ENCODE results near the gene ATE1.

The ATE1 gene

GRCh38 chr10:121739114-121739513, 188.7 kb downstream of the ATE1 start:
- Histone ChIP-seq H3K27ac (ENCODE audit: low read depth, low read length) (no peak overlapping the region), H3K9me3 (ENCODE audit: control insufficient read depth, insufficient read depth, low read depth, low read length) (no peaks in the 10 kb centered on the region), H3K4me3 (ENCODE audit: low read depth, low read length) (no peak overlapping the region), H3K4me1 (ENCODE audit: control insufficient read depth, insufficient read depth, low read length) (no peaks in the 10 kb centered on the region), H3K9ac (ENCODE audit: low read length) (no peak overlapping the region), H3K27me3 (ENCODE audit: control insufficient read depth, insufficient read depth, low read length) (no peaks in the 10 kb centered on the region), H3K36me3 (ENCODE audit: control insufficient read depth, insufficient read depth, low read length) (peaks cover 9% of the 10 kb centered on the region; the same call in 1 of the 2 replicates)

GRCh38 chr10:121736315-121737130, 191.3 kb downstream of the ATE1 start:
- no peaks in the 10 kb centered on the region for H3K27me3 ChIP-seq (ENCODE audit: control insufficient read depth, insufficient read depth, low read length)

GRCh38 chr10:121735263-121735662, 192.6 kb downstream of the ATE1 start:
- Histone ChIP-seq H3K36me3 (ENCODE audit: control insufficient read depth, insufficient read depth, low read length) (no peaks in the 10 kb centered on the region), H3K27ac (ENCODE audit: low read depth, low read length) (no peak overlapping the region), H3K27me3 (ENCODE audit: control insufficient read depth, insufficient read depth, low read length) (no peaks in the 10 kb centered on the region), H3K9me3 (ENCODE audit: control insufficient read depth, insufficient read depth, low read depth, low read length) (no peaks in the 10 kb centered on the region), H3K4me3 (ENCODE audit: low read depth, low read length) (no peak overlapping the region), H3K4me1 (ENCODE audit: control insufficient read depth, insufficient read depth, low read length) (peaks cover 7% of the 10 kb centered on the region), H3K9ac (ENCODE audit: low read length) (no peak overlapping the region)

More at GRCh38 chr10:121736315-121737130, 191.3 kb downstream of the ATE1 start:
- H3K9ac ChIP-seq (ENCODE audit: low read length): no peak overlapping the region
- no peak overlapping the region for H3K27ac ChIP-seq (ENCODE audit: low read depth, low read length)
- peaks cover 7% of the 10 kb centered on the region for H3K4me1 ChIP-seq (ENCODE audit: control insufficient read depth, insufficient read depth, low read length)
- H3K4me3 ChIP-seq (ENCODE audit: low read depth, low read length): no peak overlapping the region
- no peaks in the 10 kb centered on the region for H3K9me3 ChIP-seq (ENCODE audit: control insufficient read depth, insufficient read depth, low read depth, low read length)
- H3K36me3 ChIP-seq (ENCODE audit: control insufficient read depth, insufficient read depth, low read length): no peaks in the 10 kb centered on the region

GRCh38 chr10:121734589-121735045, 193.2 kb downstream of the ATE1 start:
- Histone ChIP-seq H3K4me3 (ENCODE audit: low read depth, low read length) (no peak overlapping the region), H3K27me3 (ENCODE audit: control insufficient read depth, insufficient read depth, low read length) (no peaks in the 10 kb centered on the region), H3K9me3 (ENCODE audit: control insufficient read depth, insufficient read depth, low read depth, low read length) (no peaks in the 10 kb centered on the region), H3K36me3 (ENCODE audit: control insufficient read depth, insufficient read depth, low read length) (no peaks in the 10 kb centered on the region), H3K4me1 (ENCODE audit: control insufficient read depth, insufficient read depth, low read length) (peaks cover 7% of the 10 kb centered on the region), H3K27ac (ENCODE audit: low read depth, low read length) (no peak overlapping the region), H3K9ac (ENCODE audit: low read length) (no peak overlapping the region)

- H3K4me1 ChIP-seq (ENCODE audit: control insufficient read depth, insufficient read depth, low read length): peaks cover 7% of the 10 kb centered on the region
- no peaks in the 10 kb centered on the region for H3K36me3 ChIP-seq (ENCODE audit: control insufficient read depth, insufficient read depth, low read length)
- H3K27me3 ChIP-seq (ENCODE audit: control insufficient read depth, insufficient read depth, low read length): no peaks in the 10 kb centered on the region
- no peak overlapping the region for H3K4me3 ChIP-seq (ENCODE audit: low read depth, low read length)
- no peak overlapping the region for H3K27ac ChIP-seq (ENCODE audit: low read depth, low read length)
- H3K9me3 ChIP-seq (ENCODE audit: control insufficient read depth, insufficient read depth, low read depth, low read length): no peaks in the 10 kb centered on the region
- H3K9ac ChIP-seq (ENCODE audit: low read length): no peak overlapping the region
Observed at GRCh38 chr10:121732656-121733445, 195.0 kb downstream of the ATE1 start.

GRCh38 chr10:121732172-121732571, 195.7 kb downstream of the ATE1 start:
- no peak overlapping the region for H3K27ac ChIP-seq (ENCODE audit: low read depth, low read length)
- no peaks in the 10 kb centered on the region for H3K27me3 ChIP-seq (ENCODE audit: control insufficient read depth, insufficient read depth, low read length)
- no peaks in the 10 kb centered on the region for H3K9me3 ChIP-seq (ENCODE audit: control insufficient read depth, insufficient read depth, low read depth, low read length)
- H3K9ac ChIP-seq (ENCODE audit: low read length): no peak overlapping the region
- H3K4me3 ChIP-seq (ENCODE audit: low read depth, low read length): no peak overlapping the region
- peaks cover 7% of the 10 kb centered on the region for H3K4me1 ChIP-seq (ENCODE audit: control insufficient read depth, insufficient read depth, low read length)
- no peaks in the 10 kb centered on the region for H3K36me3 ChIP-seq (ENCODE audit: control insufficient read depth, insufficient read depth, low read length)

GRCh38 chr10:121724282-121724681, 203.5 kb downstream of the ATE1 start:
- H3K4me1 ChIP-seq (ENCODE audit: control insufficient read depth, insufficient read depth, low read length): peaks cover 6% of the 10 kb centered on the region
- no peak overlapping the region for H3K4me3 ChIP-seq (ENCODE audit: low read depth, low read length)
- H3K27me3 ChIP-seq (ENCODE audit: control insufficient read depth, insufficient read depth, low read length): no peaks in the 10 kb centered on the region
- H3K9ac ChIP-seq (ENCODE audit: low read length): no peak overlapping the region
- H3K9me3 ChIP-seq (ENCODE audit: control insufficient read depth, insufficient read depth, low read depth, low read length): peaks cover 11% of the 10 kb centered on the region
- H3K27ac ChIP-seq (ENCODE audit: low read depth, low read length): no peak overlapping the region
- H3K36me3 ChIP-seq (ENCODE audit: control insufficient read depth, insufficient read depth, low read length): no peaks in the 10 kb centered on the region

- H3K9ac ChIP-seq (ENCODE audit: low read length): no peak overlapping the region
- H3K36me3 ChIP-seq (ENCODE audit: control insufficient read depth, insufficient read depth, low read length): no peaks in the 10 kb centered on the region
- peaks cover 6% of the 10 kb centered on the region for H3K4me1 ChIP-seq (ENCODE audit: control insufficient read depth, insufficient read depth, low read length)
- H3K27ac ChIP-seq (ENCODE audit: low read depth, low read length): no peak overlapping the region
- H3K27me3 ChIP-seq (ENCODE audit: control insufficient read depth, insufficient read depth, low read length): no peaks in the 10 kb centered on the region
- H3K4me3 ChIP-seq (ENCODE audit: low read depth, low read length): no peak overlapping the region
- peaks cover 11% of the 10 kb centered on the region for H3K9me3 ChIP-seq (ENCODE audit: control insufficient read depth, insufficient read depth, low read depth, low read length)
Observed at GRCh38 chr10:121722665-121723064, 205.2 kb downstream of the ATE1 start.

- H3K27ac ChIP-seq (ENCODE audit: low read depth, low read length): no peak overlapping the region
- H3K9me3 ChIP-seq (ENCODE audit: control insufficient read depth, insufficient read depth, low read depth, low read length): peaks cover 11% of the 10 kb centered on the region
- H3K36me3 ChIP-seq (ENCODE audit: control insufficient read depth, insufficient read depth, low read length): no peaks in the 10 kb centered on the region
- no peak overlapping the region for H3K9ac ChIP-seq (ENCODE audit: low read length)
- no peaks in the 10 kb centered on the region for H3K27me3 ChIP-seq (ENCODE audit: control insufficient read depth, insufficient read depth, low read length)
- H3K4me1 ChIP-seq (ENCODE audit: control insufficient read depth, insufficient read depth, low read length): peaks cover 6% of the 10 kb centered on the region
- no peak overlapping the region for H3K4me3 ChIP-seq (ENCODE audit: low read depth, low read length)
Observed at GRCh38 chr10:121721257-121721656, 206.6 kb downstream of the ATE1 start.

GRCh38 chr10:121715969-121716368, 211.9 kb downstream of the ATE1 start:
- no peaks in the 10 kb centered on the region for H3K4me1 ChIP-seq (ENCODE audit: control insufficient read depth, insufficient read depth, low read length)
- no peak overlapping the region for H3K27ac ChIP-seq (ENCODE audit: low read depth, low read length)
- H3K9me3 ChIP-seq (ENCODE audit: control insufficient read depth, insufficient read depth, low read depth, low read length): peaks cover 24% of the 10 kb centered on the region

GRCh38 chr10:121715076-121715475, 212.8 kb downstream of the ATE1 start:
- H3K27me3 ChIP-seq (ENCODE audit: control insufficient read depth, insufficient read depth, low read length): no peaks in the 10 kb centered on the region
- H3K9me3 ChIP-seq (ENCODE audit: control insufficient read depth, insufficient read depth, low read depth, low read length): peaks cover 19% of the 10 kb centered on the region
- H3K36me3 ChIP-seq (ENCODE audit: control insufficient read depth, insufficient read depth, low read length): no peaks in the 10 kb centered on the region
- H3K9ac ChIP-seq (ENCODE audit: low read length): no peak overlapping the region
- no peak overlapping the region for H3K4me3 ChIP-seq (ENCODE audit: low read depth, low read length)
- H3K27ac ChIP-seq (ENCODE audit: low read depth, low read length): no peak overlapping the region
- H3K4me1 ChIP-seq (ENCODE audit: control insufficient read depth, insufficient read depth, low read length): peaks cover 4% of the 10 kb centered on the region

More at GRCh38 chr10:121715969-121716368, 211.9 kb downstream of the ATE1 start:
- Histone ChIP-seq H3K27me3 (ENCODE audit: control insufficient read depth, insufficient read depth, low read length) (no peaks in the 10 kb centered on the region), H3K9ac (ENCODE audit: low read length) (no peak overlapping the region), H3K4me3 (ENCODE audit: low read depth, low read length) (no peak overlapping the region), H3K36me3 (ENCODE audit: control insufficient read depth, insufficient read depth, low read length) (no peaks in the 10 kb centered on the region)

All from HUES6 (cell line).